HG03095 (cell line): ENCODE measurements around the gene PRSS50.

ENCODE experiments used
- ATAC-seq: cut with Tn5 transposase; IDR thresholded peaks from one replicate; pipeline ENCODE4 v1.9.1; 2021; ENCODE audit warnings: moderate library complexity; ENCODE audit not compliant: unreplicated experiment

PRSS50 gene

GRCh38 chr3:46671541-46672348, 45.9 kb downstream of the PRSS50 start:
- ATAC-seq, result no peak

- no peak for ATAC-seq
Observed at GRCh38 chr3:46670891-46671427, 46.7 kb downstream of the PRSS50 start.

GRCh38 chr3:46670000-46670890, 47.4 kb downstream of the PRSS50 start:
- no peak for ATAC-seq

GRCh38 chr3:46669191-46669999, 48.3 kb downstream of the PRSS50 start:
- ATAC-seq, result no peak

- ATAC-seq, result no peak
Observed at GRCh38 chr3:46668591-46668990, 49.1 kb downstream of the PRSS50 start.

GRCh38 chr3:46668116-46668515, 49.6 kb downstream of the PRSS50 start:
- no peak for ATAC-seq

GRCh38 chr3:46667657-46668056, 50.0 kb downstream of the PRSS50 start:
- ATAC-seq, result no peak

GRCh38 chr3:46667061-46667621, 50.5 kb downstream of the PRSS50 start:
- ATAC-seq, result no peak

GRCh38 chr3:46666453-46666845, 51.2 kb downstream of the PRSS50 start:
- ATAC-seq, result no peak

GRCh38 chr3:46665763-46666452, 51.8 kb downstream of the PRSS50 start:
- no peak for ATAC-seq

GRCh38 chr3:46664971-46665762, 52.5 kb downstream of the PRSS50 start:
- no peak for ATAC-seq

- no peak for ATAC-seq
Observed at GRCh38 chr3:46664188-46664970, 53.3 kb downstream of the PRSS50 start.

- ATAC-seq, result no peak
Observed at GRCh38 chr3:46663591-46664135, 54.0 kb downstream of the PRSS50 start.

GRCh38 chr3:46662771-46663551, 54.7 kb downstream of the PRSS50 start:
- ATAC-seq, result no peak
